HG02884 (cell line): Measurements from ENCODE around the gene PAXX.

Experiments used
- ATAC-seq: cut with Tn5 transposase; IDR thresholded peaks from one replicate; pipeline ENCODE4 v1.9.1; 2021; ENCODE audit warnings: mild to moderate bottlenecking, moderate library complexity; ENCODE audit not compliant: unreplicated experiment

Gene PAXX

GRCh38 chr9:136991993-136992818, at the start of gene PAXX:
Gene PAXX, plus strand, starts transcription at chr9:136992422. Its CDS starts 22 bp downstream, at chr9:136992444.
- ATAC-seq, result peak; percentile 65

DNA sequence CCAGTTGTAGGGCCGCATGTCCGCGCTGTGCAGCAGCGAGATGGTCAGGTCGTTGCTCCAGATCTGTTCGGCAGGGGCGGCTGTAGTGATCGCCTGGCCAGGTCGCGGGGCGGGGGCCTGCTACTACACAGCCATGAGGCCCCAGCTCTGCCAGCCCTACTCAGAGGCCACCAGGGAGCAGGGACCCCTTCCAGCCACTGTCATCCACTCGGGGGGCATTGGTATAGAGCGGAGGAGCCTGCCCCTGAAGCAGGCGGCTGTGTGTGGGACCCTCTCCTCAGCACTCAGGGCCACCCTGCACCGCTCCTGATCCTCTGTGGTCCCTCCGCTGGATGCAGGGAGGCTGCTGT, 49.4 kb upstream of the PAXX start:
- ATAC-seq, result no peak

GRCh38 chr9:136943291-136944211, 48.7 kb upstream of the PAXX start:
- peak; percentile 12 for ATAC-seq

DNA sequence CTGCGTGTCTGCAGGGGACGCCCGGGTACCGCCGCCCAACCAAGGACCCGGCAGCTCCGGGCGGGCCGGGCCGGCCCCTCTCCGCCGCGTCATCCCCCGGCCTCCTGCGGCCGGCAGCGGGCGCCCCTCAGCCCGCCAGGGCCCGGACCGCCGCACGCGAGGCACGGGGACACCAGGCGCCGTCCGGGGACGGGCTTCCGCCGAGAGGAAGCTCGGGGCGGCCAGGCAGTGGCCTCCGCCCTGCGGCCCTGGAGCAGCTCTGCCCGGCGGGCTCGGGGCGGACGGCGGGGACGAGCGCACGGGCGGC, 48.1 kb upstream of the PAXX start:
- ATAC-seq, result peak; percentile 47

DNA sequence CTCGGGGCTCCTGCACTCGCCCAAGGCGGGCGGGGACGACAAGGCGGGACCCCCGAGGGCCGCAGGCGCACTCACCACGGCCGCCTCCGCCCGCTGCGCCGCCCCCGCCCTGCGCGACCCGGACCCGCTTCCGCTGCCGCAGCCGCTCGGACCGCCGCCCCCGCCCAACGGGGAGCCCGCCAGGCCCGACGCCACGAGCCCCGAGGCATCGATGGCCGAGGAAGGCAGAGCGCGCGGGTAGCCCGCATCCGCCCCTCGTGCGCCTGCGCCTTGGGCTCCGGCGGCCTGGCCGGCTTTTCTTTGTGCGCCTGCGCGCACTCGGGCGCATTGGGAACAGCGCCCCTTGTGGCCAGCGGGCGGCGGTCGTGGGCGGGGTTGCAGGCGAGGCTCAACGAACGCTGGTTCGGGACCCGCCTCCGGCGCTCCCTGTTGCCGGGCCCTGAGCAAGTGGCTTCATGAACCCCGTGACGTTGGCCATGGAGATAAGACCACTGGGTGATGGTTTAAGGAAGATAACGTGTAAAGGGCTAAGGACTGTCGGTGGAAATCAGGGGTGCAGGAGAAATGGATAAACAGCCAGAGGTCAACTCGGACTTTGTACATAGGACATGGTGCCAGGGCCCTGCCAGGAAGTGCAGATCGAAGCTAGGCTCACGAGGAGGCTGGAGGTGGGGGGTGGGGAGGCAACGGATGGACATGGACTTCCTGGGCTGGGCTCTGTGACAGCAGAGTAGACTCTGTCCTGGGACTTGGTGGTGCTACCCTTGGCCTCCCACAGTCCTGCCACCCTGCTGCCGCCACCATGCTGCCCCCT, 47.5 kb upstream of the PAXX start, which contains the start of the genes C8G and FBXW5:
TSS of gene C8G (plus strand) at position 725 of the 814 bp plus-strand sequence. CDS start at position 803, 78 bp downstream.
TSS of gene FBXW5 (minus strand) at position 220 of the 814 bp plus-strand sequence. CDS start 655 bp downstream, outside the sequence.
- ATAC-seq, result peak; percentile 74

- ATAC-seq, result no peak
These were observed 46.6 kb upstream of the PAXX start for GRCh38 chr9:136945333-136946227.

DNA sequence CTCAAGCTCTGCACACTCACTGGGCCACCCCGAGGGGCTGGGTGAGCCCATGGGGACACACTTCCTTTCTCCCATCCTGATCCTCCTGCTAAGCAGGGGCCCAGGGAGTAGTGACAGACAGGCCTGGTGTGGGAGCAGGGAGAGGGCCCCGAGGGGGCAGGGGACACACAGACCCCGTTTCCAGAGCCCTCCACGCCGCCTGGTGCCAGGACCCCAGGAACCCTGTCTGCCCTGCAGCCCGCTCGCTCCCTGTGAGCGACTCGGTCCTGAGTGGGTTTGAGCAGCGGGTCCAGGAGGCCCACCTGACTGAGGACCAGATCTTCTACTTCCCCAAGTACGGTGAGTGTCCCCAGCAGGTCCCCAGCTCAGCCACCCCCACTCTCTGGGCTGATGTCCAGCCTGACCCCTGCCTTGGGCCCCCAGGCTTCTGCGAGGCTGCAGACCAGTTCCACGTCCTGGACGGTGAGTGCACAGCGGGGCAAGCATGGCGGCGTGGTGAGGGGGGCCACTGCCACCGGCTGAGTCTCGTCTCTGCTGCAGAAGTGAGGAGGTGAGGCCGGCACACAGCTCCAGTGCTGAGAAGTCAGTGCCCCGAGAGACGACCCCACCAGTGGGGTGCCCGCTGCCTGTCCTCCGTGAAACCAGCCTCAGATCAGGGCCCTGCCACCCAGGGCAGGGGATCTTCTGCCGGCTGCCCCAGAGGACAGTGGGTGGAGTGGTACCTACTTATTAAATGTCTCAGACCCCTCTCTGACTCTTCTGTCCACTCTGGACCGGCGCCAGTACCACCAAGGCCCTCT, 45.8 kb upstream of the PAXX start:
- no peak for ATAC-seq

GRCh38 chr9:136947028-136947891, 45.0 kb upstream of the PAXX start:
- ATAC-seq, result no peak

GRCh38 chr9:136947955-136948510, 44.2 kb upstream of the PAXX start:
- no peak for ATAC-seq

DNA sequence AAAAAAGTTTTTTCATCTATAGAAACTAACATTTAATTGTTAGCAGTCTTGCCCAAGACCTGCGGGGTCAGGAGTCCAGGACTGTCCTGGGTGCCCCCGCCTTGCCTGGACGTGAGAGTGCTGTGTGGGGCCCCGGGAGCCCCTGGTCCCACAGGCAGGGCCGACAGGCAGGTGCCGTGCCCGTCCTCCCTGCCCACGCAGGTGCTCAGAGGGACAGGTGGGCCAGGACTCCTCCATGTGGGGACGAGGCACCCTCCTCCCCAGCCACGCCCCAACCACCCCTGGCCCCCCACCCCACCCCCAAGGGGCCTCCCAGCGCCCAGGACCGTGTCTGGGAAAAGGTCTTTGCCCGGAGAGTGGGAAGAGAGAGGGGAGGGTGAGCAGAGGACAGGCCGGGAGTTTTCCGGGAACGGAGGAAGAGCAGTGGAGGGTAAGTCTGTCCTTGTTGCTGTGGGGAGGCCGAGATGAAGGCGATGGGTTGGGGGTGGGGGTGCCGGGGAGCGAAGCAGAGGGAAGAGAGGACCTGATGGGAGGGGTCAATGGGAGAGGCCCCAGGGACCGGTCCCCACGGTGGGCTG, 42.9 kb upstream of the PAXX start:
- ATAC-seq, result no peak

DNA sequence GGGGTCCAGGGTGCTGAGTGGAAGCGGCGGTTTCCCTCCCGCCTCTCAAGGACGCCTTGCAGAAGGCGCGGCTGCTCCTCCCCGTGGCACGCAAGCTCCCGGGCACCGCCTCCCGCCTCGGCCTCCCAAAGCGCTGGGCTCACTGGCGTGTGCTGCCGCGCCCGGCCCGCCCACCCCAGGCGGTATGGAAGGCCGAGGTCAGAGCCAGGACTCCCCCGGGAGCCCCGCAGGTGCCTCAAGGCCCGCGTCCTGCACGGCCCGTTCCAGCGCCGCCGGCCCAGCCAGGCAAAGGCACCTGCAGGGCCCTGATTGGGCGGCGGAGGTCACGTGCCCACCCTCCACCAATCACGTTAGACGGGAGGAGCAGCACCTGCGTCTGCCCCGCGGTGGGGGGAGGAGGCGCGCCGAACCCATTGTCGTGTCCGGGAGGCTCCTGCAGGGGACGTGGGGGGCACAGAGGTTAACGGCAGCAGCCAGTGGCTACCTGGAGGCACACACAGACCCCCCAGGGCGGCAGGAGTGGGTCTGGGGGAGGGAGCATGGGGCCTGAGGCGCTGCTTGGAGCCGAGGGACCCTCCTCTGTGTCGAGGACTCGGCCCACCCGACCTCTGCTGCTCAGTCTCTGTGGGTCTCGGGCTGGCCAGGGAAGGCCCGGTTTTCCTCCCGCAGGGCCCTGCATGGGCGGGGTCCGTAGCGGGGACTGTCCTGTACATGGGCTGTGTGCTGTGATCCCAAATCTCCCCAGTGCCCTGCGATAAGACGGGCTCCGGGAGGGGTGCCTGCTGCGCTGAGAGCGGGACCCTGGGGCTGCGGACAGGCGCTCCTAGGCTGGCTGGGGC, 42.2 kb upstream of the PAXX start:
- peak; percentile 83 for ATAC-seq

DNA sequence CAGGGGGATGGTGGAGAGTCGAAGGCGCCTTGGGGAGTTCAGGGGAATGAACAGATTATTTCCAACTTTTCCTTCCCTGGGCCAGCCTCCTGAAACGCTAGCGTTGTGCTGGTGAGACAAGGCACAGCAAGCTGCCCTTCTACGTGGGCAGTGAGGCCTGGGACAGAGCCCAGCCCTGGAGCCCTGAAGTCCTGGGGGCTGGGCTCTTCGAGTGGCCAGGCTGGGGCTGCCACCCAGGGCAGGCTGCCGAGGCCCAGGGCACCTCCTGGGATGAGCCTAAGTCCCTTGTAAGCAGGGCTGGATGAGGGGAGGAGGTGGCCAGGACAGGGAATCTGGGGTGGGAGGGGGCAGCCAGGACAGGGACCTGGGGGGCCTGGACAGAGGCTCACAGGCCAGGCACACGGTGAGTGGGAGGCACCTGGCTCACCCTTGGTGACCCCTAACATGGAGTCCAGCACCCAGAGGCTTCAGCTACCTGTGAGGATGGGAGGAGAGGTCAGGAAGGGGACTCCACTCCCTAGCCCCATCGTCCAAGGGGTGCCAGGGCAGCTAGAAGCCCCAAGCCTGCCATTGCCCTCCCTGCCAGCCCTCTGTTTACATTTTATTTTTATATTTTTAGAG, 41.5 kb upstream of the PAXX start:
- ATAC-seq, result no peak

- ATAC-seq, result no peak
These were observed 40.5 kb upstream of the PAXX start, which contains the start of gene LCN12 for GRCh38 chr9:136951541-136952320. Gene LCN12, plus strand, starts transcription at chr9:136952273. Its CDS starts 55 bp downstream, at chr9:136952328.

- ATAC-seq, result no peak
These were observed 39.8 kb upstream of the PAXX start for GRCh38 chr9:136952321-136952850.
